ENCODE data around the gene AMPD2. TPM values are rescaled to one million over a fixed set of nuclear protein-coding genes. Genes with fewer than 3 reads are reported as not detected.

The AMPD2 gene
- total and polyA plus RNA-seq, 2 of the 8 experiments (the other 6 are each of a cell fraction or from before 2014, with no cell fraction given): 37.2 to 67.7 TPM

GRCh38 chr1:109642626-109643025 is 23.0 kb downstream of the AMPD2 start:
- Histone ChIP-seq H3K36me3 (ENCODE audit: control insufficient read depth in 2 of 4, insufficient read depth in 4 of 4, low read length in 3 of 4) (no peaks in the 10 kb centered on the region), H3K79me1 (ENCODE audit: low read depth, low read length) (no peaks in the 10 kb centered on the region), H4K8ac (ENCODE audit: extremely low read depth, insufficient read depth, low read length) (no peak overlapping the region), H2BK5ac (ENCODE audit: low read depth, low read length) (no peak overlapping the region), H3K9ac (replicated peaks in 1 of 4; ENCODE audit: extremely low read depth in 1 of 4, low read depth in 3 of 4, low read length in 3 of 4) (no peak overlapping the region), H3K27ac (ENCODE audit: low read depth, low read length) (no peak overlapping the region), H3K9me3 (ENCODE audit: insufficient read depth in 2 of 2, low read depth in 1 of 2, low read length in 1 of 2) (no peaks in the 10 kb centered on the region), H4K91ac (replicated peaks; ENCODE audit: insufficient read length, low read length) (no peak overlapping the region), H4K20me1 (replicated peaks in 1 of 2; ENCODE audit: control insufficient read depth in 1 of 2, insufficient read depth in 2 of 2, low read length in 2 of 2) (no peaks in the 10 kb centered on the region), H3K79me2 (ENCODE audit: control insufficient read depth in 1 of 2, insufficient read depth in 2 of 2, low read length in 2 of 2) (no peaks in the 10 kb centered on the region), H2BK120ac (replicated peaks; ENCODE audit: low read depth, low read length) (no peak overlapping the region), H3K4ac (replicated peaks; ENCODE audit: insufficient read length, low read depth, low read length) (no peak overlapping the region), H3K18ac (ENCODE audit: extremely low read depth, low read length) (no peak overlapping the region), H4K5ac (ENCODE audit: insufficient read length, low read depth, low read length) (no peak overlapping the region), H3K23me2 (ENCODE audit: low read depth, low read length) (no peaks in the 10 kb centered on the region), H3K4me1 (replicated peaks in 1 of 4; ENCODE audit: control insufficient read depth in 3 of 4, insufficient read depth in 4 of 4, low read length in 3 of 4) (no peaks in the 10 kb centered on the region; a peak in 1 of 7 replicates), H2AK5ac (ENCODE audit: low read depth, low read length) (no peak overlapping the region), H3K4me2 (ENCODE audit: insufficient read depth in 1 of 2, low read depth in 2 of 2, low read length in 2 of 2) (no peak overlapping the region), H3K4me3 (ENCODE audit: extremely low read depth in 1 of 4, insufficient read depth in 2 of 4, low read depth in 3 of 4, low read length in 4 of 4) (no peak overlapping the region), H2BK20ac (ENCODE audit: low read length) (no peak overlapping the region), H2BK12ac (ENCODE audit: low read depth, low read length) (no peak overlapping the region), H3K23ac (ENCODE audit: insufficient read length) (no peak overlapping the region), H3K14ac (ENCODE audit: insufficient read length) (no peak overlapping the region), H2BK15ac (ENCODE audit: low read length) (no peak overlapping the region), H2AFZ (ENCODE audit: low read length) (no peak overlapping the region), H3K27me3 (replicated peaks in 1 of 4; ENCODE audit: control insufficient read depth in 3 of 4, extremely low read depth in 1 of 4, insufficient read depth in 3 of 4, low read length in 3 of 4) (no peaks in the 10 kb centered on the region; a peak in 2 of 7 replicates), H3K56ac (replicated peaks; ENCODE audit: insufficient read length, low read depth, low read length) (no peak overlapping the region)
- 62% methylated on average over 3 of the region's 3 CpGs; no CpG with 5 or more reads in 1 of the 2 experiments for WGBS, 2 experiments (ENCODE audit: extremely low coverage in 1 of 2, insufficient coverage in 1 of 2, insufficient read length in 1 of 2, insufficient replicate concordance in 2 of 2, low coverage in 1 of 2, low lambda C conversion rate in 2 of 2, missing lambda C conversion rate in 1 of 2)
- POLR2A ChIA-PET (ENCODE audit: partially characterized antibody): interaction anchor here (0.7 kb wide), 1 partner anchor 9 kb away, joined by 6 read pairs; no protein-coding TSS in a partner anchor
- CTCF ChIA-PET (ENCODE audit: partially characterized antibody): interaction anchor here (0.6 to 10.7 kb wide), 18 partner anchors 11 to 364 kb away, joined by 3 to 293 read pairs (median 4); partner anchors contain the start of genes AHCYL1, GSTM1 and GSTM4
- FAIRE-seq (no peak), DNase-seq (ENCODE audit: low read depth in 1 of 2, low spot score in 2 of 2) (no peak)
- TF ChIP-seq RXRA (IDR thresholded peaks at IDR 0.05; ENCODE audit: insufficient read depth, low read depth, low read length) (no peak), SP4 (IDR thresholded peaks at IDR 0.05; ENCODE audit: low read length) (no peak), ASH2L (IDR thresholded peaks at IDR 0.05; ENCODE audit: low read length) (no peak), MAX (IDR thresholded peaks at IDR 0.05) (no peak)

Measured in H1 (cell line).